IMR-90 (cell line): Measurements from ENCODE around the gene P2RX7. TPM values are rescaled to one million over a fixed set of nuclear protein-coding genes. Genes with fewer than 3 reads are reported as not detected.

ENCODE experiments used
- ATAC-seq: fragments of 200-7000 bp; cut with Tn5 transposase; 2 replicates; pipeline ENCODE4 v1.9.1; 2020; ENCODE audit warnings: low read depth, mild to moderate bottlenecking, moderate library complexity
- BruUV-seq: library from RNA; stranded (reverse); fragments of 400-500 nt; replicated peaks from 2 replicates; lab custom pipeline; 2021; lab: Mats Ljungman, UMichigan
- CTCF ChIA-PET: fragments of 300-600 bp; formaldehyde crosslinking; extraction: SDS; loops from one replicate; lab custom pipeline; 2021; ENCODE audit warnings: antibody characterized with exemption; lab: Yijun Ruan, JAX
- POLR2A ChIA-PET: fragments of 300-600 bp; sonication (Branson Sonifier 250); formaldehyde crosslinking; loops from one replicate; lab custom pipeline; 2022; ENCODE audit warnings: antibody characterized with exemption; ENCODE audit not compliant: unreplicated experiment; lab: Charles Lee
- DNase-seq: peaks from one replicate; pipeline ENCODE4 v3.0.0; 2013
- H2AFZ ChIP-seq: replicated peaks from 2 replicates; pipeline ENCODE3; 2013; ENCODE audit warnings: low read length, mild to moderate bottlenecking; ENCODE audit not compliant: poor library complexity
- H2AK5ac ChIP-seq: 2 replicates; pipeline ENCODE4 v1.6.1; 2013; ENCODE audit warnings: low read depth, low read length, inconsistent platforms
- H2AK9ac ChIP-seq: replicated peaks from 2 replicates; pipeline ENCODE3; 2013; ENCODE audit warnings: mild to moderate bottlenecking, low read depth, low read length, moderate library complexity; ENCODE audit not compliant: poor library complexity
- H2BK120ac ChIP-seq: 2 replicates; pipeline ENCODE4 v1.6.1; 2013; ENCODE audit warnings: low read depth, low read length, inconsistent platforms
- H2BK15ac ChIP-seq: 3 replicates; pipeline ENCODE4 v1.6.1; 2013; ENCODE audit warnings: low read depth, low read length, inconsistent platforms
- H2BK20ac ChIP-seq: 2 replicates; pipeline ENCODE4 v1.6.1; 2013; ENCODE audit warnings: low read depth, mild to moderate bottlenecking, inconsistent platforms, low read length, moderate library complexity
- H2BK5ac ChIP-seq: 2 replicates; pipeline ENCODE4 v1.6.1; 2013; ENCODE audit warnings: mild to moderate bottlenecking, low read depth, low read length, inconsistent platforms; ENCODE audit not compliant: poor library complexity, severe bottlenecking
- H3K14ac ChIP-seq: replicated peaks from 2 replicates; pipeline ENCODE4 v1.6.1; 2013; ENCODE audit warnings: low read depth, low read length, inconsistent platforms
- H3K18ac ChIP-seq: 2 replicates; pipeline ENCODE4 v1.6.1; 2013; ENCODE audit warnings: low read depth, low read length, control low read depth
- H3K23ac ChIP-seq: 2 replicates; pipeline ENCODE4 v1.6.1; 2013; ENCODE audit warnings: low read depth, low read length, inconsistent platforms
- H3K27ac ChIP-seq: 2 replicates; pipeline ENCODE4 v1.5.1; 2013; ENCODE audit warnings: mild to moderate bottlenecking, control low read depth, low read length; ENCODE audit not compliant: insufficient read depth
- H3K27me3 ChIP-seq: 2 replicates; pipeline ENCODE4 v1.6.1; 2013; ENCODE audit warnings: low read length; ENCODE audit not compliant: control insufficient read depth, insufficient read depth
- H3K36me3 ChIP-seq: 2 replicates; pipeline ENCODE4 v1.6.1; 2013; ENCODE audit warnings: low read length, mixed read lengths; ENCODE audit not compliant: control insufficient read depth, insufficient read depth
- H3K4ac ChIP-seq: 2 replicates; pipeline ENCODE4 v1.6.1; 2013; ENCODE audit warnings: low read depth, low read length, inconsistent platforms
- H3K4me1 ChIP-seq: 2 replicates; pipeline ENCODE4 v1.6.1; 2013; ENCODE audit warnings: low read length, mixed read lengths; ENCODE audit not compliant: control insufficient read depth, insufficient read depth
- H3K4me2 ChIP-seq: 2 replicates; pipeline ENCODE4 v1.6.1; 2013; ENCODE audit warnings: low read depth, mild to moderate bottlenecking, control low read depth, low read length, moderate library complexity
- H3K4me3 ChIP-seq: 2 replicates; pipeline ENCODE4 v1.5.1; 2013; ENCODE audit warnings: low read depth, mild to moderate bottlenecking, control low read depth, low read length, moderate library complexity; ENCODE audit not compliant: insufficient read depth
- H3K56ac ChIP-seq: 2 replicates; pipeline ENCODE4 v1.6.1; 2013; ENCODE audit warnings: low read length, inconsistent platforms; ENCODE audit not compliant: insufficient read depth; ENCODE audit errors: extremely low read depth
- H3K79me1 ChIP-seq, 2 experiments: 2 replicates each; pipeline ENCODE4 v1.6.1; 2013; ENCODE audit warnings: low read length in 2 of 2, inconsistent platforms in 1 of 2, low read depth in 1 of 2
- H3K9ac ChIP-seq: 2 replicates; pipeline ENCODE4 v1.6.1; 2013; ENCODE audit warnings: low read depth, low read length, control low read depth
- H3K9me1 ChIP-seq: 2 replicates; pipeline ENCODE4 v1.6.1; 2013; ENCODE audit warnings: low read length, inconsistent platforms; ENCODE audit not compliant: insufficient read depth
- H3K9me3 ChIP-seq: 2 replicates; pipeline ENCODE4 v1.6.1; 2013; ENCODE audit warnings: low read length; ENCODE audit not compliant: control insufficient read depth, insufficient read depth
- H4K20me1 ChIP-seq: 2 replicates; pipeline ENCODE4 v1.6.1; 2013; ENCODE audit warnings: low read length, inconsistent platforms; ENCODE audit not compliant: insufficient read depth
- H4K5ac ChIP-seq: 2 replicates; pipeline ENCODE4 v1.6.1; 2013; ENCODE audit warnings: mild to moderate bottlenecking, low read depth, low read length, control low read depth
- H4K8ac ChIP-seq, 2 experiments: 2 replicates each; pipeline ENCODE4 v1.6.1; 2013; ENCODE audit warnings: low read depth in 2 of 2, low read length in 2 of 2, control low read depth in 1 of 2, inconsistent platforms in 1 of 2
- H4K91ac ChIP-seq: 2 replicates; pipeline ENCODE4 v1.6.1; 2013; ENCODE audit warnings: low read depth, low read length, inconsistent platforms; ENCODE audit not compliant: insufficient read depth
- MAFK ChIP-seq: IDR thresholded peaks from 2 replicates; pipeline ENCODE4 v1.6.1; 2012; ENCODE audit warnings: low read depth, low read length, improper control_type of control experiment
- MAZ ChIP-seq: IDR thresholded peaks from 2 replicates; pipeline ENCODE4 v1.6.1; 2012; ENCODE audit warnings: low read depth, mild to moderate bottlenecking, low read length, improper control_type of control experiment, moderate library complexity, borderline replicate concordance
- RAD21 ChIP-seq: IDR thresholded peaks from 2 replicates; pipeline ENCODE4 v1.6.1; 2012; ENCODE audit warnings: low read length, improper control_type of control experiment
- SMC3 ChIP-seq: fragments of 150-350 bp; IDR thresholded peaks from 2 replicates; pipeline ENCODE4 v1.6.1; 2016; ENCODE audit warnings: low read depth, mild to moderate bottlenecking, antibody characterized with exemption, low read length, moderate library complexity
- WGBS, 2 experiments: methylation state at CpG; one replicate each; pipeline versions ENCODE4 v1.1.5 to v1.1.7; 2013; ENCODE audit warnings: missing lambda C conversion rate in 2 of 2; ENCODE audit not compliant: insufficient read length in 1 of 2; ENCODE audit errors: extremely low coverage in 2 of 2; 5-methylcytosine and 5-hydroxymethylcytosine counted together
- dilution Hi-C: fragments of 300-500 bp; cut with HindIII; formaldehyde crosslinking; loops from one replicate; pipeline ENCODE4 v1.14.3; 2018; ENCODE audit warnings: low sequenced_read_pairs; ENCODE audit not compliant: unreplicated experiment
- in situ Hi-C: fragments of 300-500 bp; cut with MboI; formaldehyde crosslinking; loops from 3 replicates; pipeline ENCODE4 v1.14.3; 2019; ENCODE audit warnings: low sequenced_read_pairs, inconsistent platforms, mixed read lengths
- intact Hi-C: fragments of 100-400 bp; cut with micrococcal nuclease; formaldehyde crosslinking; loops from 2 replicates; pipeline ENCODE4 v1.10.0; 2022
- polyA plus RNA-seq, 3 experiments: library from polyadenylated mRNA; depleted of rRNA; stranded (reverse); fragments of >200 nt; gene quantifications; 2 replicates each; pipeline ENCODE4 v1.2.3, GENCODE V29; 2012; ENCODE audit warnings: low replicate concordance in 1 of 3
- total RNA-seq: library from RNA; depleted of rRNA; stranded (reverse); fragments of >200 nt; gene quantifications from 2 replicates; pipeline ENCODE4 v1.2.3, GENCODE V29; 2012
- TF ChIP-seq, protein P1 (sequence below): conservative IDR thresholded peaks from 2 replicates; pipeline ENCODE4 v1.5.1; 2012; ENCODE audit warnings: mild to moderate bottlenecking, low read depth, low read length, improper control_type of control experiment

The P2RX7 gene
- total and polyA plus RNA-seq, 2 of the 4 experiments (the other 2 are of a cell fraction), result 0.07 to 0.18 TPM

DNA sequence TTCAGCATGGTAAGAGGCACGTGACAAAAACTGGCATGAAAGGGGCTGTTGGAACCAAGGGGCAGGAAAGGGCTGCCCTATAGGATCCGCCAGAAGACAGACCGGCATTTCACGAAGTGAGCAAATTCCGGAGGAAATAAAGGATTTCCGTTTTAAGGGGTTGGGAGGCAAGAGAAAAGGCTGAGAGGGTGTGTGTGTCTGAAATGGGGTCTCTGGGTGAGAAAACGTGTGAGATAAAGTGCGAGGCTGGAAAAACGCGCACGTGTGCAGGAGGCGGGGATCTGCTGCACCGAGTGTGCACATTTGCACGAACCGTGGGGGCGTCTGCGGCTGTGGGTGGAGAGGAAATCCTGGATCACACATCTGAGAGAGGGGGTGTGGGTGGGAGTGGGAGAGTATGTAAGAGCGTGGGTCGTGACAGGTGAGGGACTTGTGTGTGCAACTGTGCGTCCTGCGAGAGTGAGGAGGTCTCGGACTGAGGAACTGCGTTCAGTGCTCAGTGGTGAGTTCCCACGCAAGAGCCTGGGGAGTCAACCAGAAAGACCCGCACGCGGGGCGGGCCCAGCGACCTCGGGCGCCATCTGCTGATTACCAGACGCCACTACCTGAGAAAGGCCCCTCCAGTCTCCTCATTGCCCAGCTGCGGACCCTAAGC lies 37.0 kb upstream of the P2RX7 start:
- peaks cover 2% of the 10 kb centered on the region; the same call in 1 of the 2 replicates for H3K4me1 ChIP-seq
- H3K18ac ChIP-seq, result no peak overlapping the region
- H3K9me3 ChIP-seq, result no peaks in the 10 kb centered on the region
- in situ Hi-C loops, result no loop called here
- peak overlapping the region; percentile 78 for H2AK9ac ChIP-seq
- H2BK15ac ChIP-seq, result no peak overlapping the region
- H3K36me3 ChIP-seq, result no peaks in the 10 kb centered on the region
- H3K9me1 ChIP-seq, result peaks cover 3% of the 10 kb centered on the region; the same call in 1 of the 2 replicates
- H4K91ac ChIP-seq, result no peak overlapping the region
- no TSS peak for BruUV-seq
- H3K4me3 ChIP-seq, result peak overlapping the region; percentile 24; the same call in 1 of the 2 replicates
- no peak overlapping the region for H4K8ac ChIP-seq
- H2BK120ac ChIP-seq, result no peak overlapping the region
- dilution Hi-C loops, result no loop called here
- TF ChIP-seq MAFK (no peak), MAZ (0 out of 2 replicates have a peak, but pooled peaks have one; percentile 17), SMC3 (peak; percentile 68), RAD21 (peak; percentile 66)
- TF ChIP-seq, protein P1, sequence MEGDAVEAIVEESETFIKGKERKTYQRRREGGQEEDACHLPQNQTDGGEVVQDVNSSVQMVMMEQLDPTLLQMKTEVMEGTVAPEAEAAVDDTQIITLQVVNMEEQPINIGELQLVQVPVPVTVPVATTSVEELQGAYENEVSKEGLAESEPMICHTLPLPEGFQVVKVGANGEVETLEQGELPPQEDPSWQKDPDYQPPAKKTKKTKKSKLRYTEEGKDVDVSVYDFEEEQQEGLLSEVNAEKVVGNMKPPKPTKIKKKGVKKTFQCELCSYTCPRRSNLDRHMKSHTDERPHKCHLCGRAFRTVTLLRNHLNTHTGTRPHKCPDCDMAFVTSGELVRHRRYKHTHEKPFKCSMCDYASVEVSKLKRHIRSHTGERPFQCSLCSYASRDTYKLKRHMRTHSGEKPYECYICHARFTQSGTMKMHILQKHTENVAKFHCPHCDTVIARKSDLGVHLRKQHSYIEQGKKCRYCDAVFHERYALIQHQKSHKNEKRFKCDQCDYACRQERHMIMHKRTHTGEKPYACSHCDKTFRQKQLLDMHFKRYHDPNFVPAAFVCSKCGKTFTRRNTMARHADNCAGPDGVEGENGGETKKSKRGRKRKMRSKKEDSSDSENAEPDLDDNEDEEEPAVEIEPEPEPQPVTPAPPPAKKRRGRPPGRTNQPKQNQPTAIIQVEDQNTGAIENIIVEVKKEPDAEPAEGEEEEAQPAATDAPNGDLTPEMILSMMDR, result peak; percentile 74
- no peak overlapping the region for H2AK5ac ChIP-seq
- no peaks in the 10 kb centered on the region for H4K20me1 ChIP-seq
- H2BK5ac ChIP-seq, result no peak overlapping the region
- ChIA-PET CTCF (interaction anchor here (0.8 to 0.9 kb wide), 3 partner anchors 13 to 512 kb away, joined by 3 read pairs; no protein-coding TSS in a partner anchor), POLR2A (no interaction called here)
- no peak overlapping the region for H3K14ac ChIP-seq
- H2BK20ac ChIP-seq, result peak overlapping the region; percentile 68; the same call in 1 of the 2 replicates
- H3K4me2 ChIP-seq, result peak overlapping the region; percentile 90
- H3K27ac ChIP-seq, result no peak overlapping the region
- 17% methylated on average over 9 of the region's 33 CpGs; no CpG with 5 or more reads in 1 of the 2 experiments for WGBS, 2 experiments
- H3K27me3 ChIP-seq, result peaks cover 15% of the 10 kb centered on the region
- H4K5ac ChIP-seq, result no peak overlapping the region
- H2AFZ ChIP-seq, result peak overlapping the region; percentile 95
- H3K56ac ChIP-seq, result no peak overlapping the region
- intact Hi-C loops, result loop anchor here (1.0 to 5.0 kb wide), 4 partner anchors 33 to 513 kb away; no protein-coding TSS in a partner anchor
- H3K23ac ChIP-seq, result no peak overlapping the region
- no peak overlapping the region for H3K9ac ChIP-seq
- peak; percentile 35 for DNase-seq
- H3K79me1 ChIP-seq, result no peaks in the 10 kb centered on the region
- H3K4ac ChIP-seq, result no peak overlapping the region; the same call in 1 of the 2 replicates
- peak; percentile 99 for ATAC-seq
